GM19463 (cell line): Measurements from ENCODE around the gene DDX51.
"Not testable (repeated sequence)": the region's sequence is repeated elsewhere in the genome, so short reads cannot be mapped to it uniquely, and the experiment has no call there.

Source experiments
- ATAC-seq: cut with Tn5 transposase; IDR thresholded peaks from one replicate; pipeline ENCODE4 v1.9.1; 2021; ENCODE audit warnings: mild to moderate bottlenecking, moderate library complexity; ENCODE audit not compliant: unreplicated experiment

DDX51 gene

GRCh38 chr12:132121283-132121682 lies 22.8 kb downstream of the DDX51 start:
- ATAC-seq: no peak

DNA sequence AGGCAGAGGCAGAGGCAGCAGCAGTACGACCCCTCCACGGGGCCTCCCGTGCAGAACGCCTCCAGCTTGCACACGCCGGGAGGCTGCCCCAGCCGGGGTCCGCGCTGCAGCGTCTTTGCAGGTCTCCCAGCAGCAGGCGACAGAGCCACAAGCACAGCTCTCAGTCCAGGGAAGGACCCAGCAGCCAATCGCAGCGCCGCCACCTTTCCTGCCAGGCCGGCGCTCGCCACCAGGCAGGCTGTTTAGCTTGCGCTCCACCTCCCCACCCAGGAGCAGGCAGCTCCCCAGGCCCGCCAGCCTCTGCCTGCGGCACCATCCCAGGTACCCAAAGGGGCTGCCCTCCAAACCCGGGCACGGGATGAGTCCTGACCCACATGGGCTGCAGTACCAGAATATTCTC lies 25.2 kb downstream of the DDX51 start:
- ATAC-seq: no peak

DNA sequence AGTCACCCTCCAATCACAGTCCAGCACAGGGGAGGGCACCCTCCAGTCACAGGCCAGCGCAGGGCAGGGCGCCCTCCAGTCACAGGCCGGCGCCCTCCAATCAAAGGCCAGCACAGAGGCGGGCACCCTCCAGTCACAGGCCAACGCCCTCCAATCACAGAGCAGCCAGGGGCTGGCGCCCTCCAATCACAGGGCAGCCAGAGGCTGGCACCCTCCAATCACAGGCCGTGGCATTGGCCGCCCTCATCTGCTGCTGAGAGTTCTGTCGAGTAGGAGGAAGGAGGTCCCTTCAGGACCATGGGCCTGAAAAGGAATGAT lies 26.6 kb downstream of the DDX51 start:
- ATAC-seq: no peak

- ATAC-seq: no peak
These were observed 27.2 kb downstream of the DDX51 start for GRCh38 chr12:132116709-132117557.

DNA sequence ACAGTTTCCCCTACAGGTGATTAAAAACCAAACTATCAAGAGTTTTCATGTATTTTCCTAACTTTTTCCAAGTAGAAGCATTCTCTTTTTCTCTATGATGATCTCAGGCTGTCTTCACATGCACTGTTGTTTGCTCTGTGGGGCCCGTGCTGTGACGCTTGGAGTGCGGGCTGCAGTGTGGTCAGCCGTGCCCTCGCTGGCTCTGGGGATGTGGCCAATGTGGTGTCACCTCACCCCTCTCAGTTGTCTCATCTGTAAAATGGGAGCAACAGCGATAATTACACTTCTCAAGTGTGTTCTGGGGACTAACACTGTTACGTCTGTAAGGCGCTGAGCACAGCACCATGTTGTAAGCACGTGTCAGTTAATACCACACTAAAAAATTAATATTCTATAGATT lies 28.6 kb downstream of the DDX51 start:
- no peak for ATAC-seq

DNA sequence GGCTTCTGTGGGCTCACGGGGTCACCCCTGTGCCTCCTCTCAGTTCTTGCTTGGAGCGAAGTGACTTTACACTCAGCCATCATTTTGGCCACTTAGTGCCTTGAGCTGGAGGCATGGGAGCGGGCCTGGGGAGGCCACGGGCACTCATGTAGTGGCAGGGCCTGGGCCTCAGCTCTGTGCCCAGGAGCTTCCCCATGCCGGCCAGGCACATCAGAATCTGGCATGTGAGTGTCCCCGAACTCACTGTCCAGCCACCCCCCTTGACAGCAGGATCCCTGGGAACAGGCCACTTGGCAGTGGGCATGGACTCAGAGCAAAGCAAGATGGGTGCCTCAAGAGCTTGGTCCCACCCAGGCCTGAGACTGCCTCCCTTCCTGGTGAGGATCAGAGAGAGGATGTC lies 29.5 kb downstream of the DDX51 start:
- no peak for ATAC-seq

DNA sequence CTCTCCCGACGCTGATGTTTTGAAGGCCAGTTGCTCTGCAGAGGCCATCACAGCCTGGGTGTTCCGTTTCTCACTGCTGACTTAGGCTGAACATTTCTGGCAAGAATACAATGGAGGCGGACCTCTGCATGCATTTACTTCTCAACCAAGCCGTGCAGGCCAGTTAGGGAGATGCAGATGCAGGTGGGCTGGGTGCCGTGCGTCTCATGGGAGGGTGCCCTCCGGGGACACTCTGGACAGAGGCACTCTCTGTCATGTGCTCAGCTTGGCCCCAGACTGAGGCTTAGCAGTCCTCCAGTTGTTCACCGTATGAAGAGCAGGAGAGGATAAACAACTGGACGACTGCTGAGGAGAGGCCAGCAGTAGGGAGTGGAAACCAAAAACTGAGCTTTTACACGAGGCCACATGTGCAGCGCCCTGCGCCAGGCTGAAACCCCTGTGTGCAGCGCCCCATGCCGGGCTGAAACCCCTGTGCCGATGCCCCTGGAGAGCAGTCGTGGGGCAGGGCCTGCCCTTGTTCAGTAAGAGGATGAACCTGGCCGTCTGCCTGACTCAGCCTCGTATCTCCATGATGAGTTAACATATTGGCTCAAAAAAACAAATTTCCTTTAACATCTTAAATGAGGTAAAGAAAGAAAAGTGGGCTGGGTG lies 32.3 kb downstream of the DDX51 start:
- ATAC-seq: no peak

DNA sequence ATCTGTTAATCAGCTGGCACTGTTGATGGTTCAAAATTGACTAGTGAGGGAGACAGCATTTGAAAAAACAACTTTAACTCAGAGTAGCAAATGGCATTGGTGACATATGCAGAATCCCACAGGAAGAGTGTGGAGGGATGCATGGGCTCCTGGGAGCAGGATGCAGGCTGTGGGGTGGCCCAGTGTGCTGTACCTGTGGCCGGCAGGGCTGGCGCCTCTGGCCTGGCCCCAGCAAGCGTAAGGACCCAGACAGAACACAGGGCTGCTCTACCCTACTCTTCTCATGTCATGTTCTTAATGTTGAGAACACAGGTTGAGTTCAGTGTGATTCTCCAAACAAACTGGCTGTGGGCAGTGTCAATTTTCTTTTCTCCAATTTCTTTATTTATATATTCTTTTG lies 33.4 kb downstream of the DDX51 start:
- no peak for ATAC-seq

GRCh38 chr12:132109741-132110140 lies 34.4 kb downstream of the DDX51 start:
- no peak for ATAC-seq

DNA sequence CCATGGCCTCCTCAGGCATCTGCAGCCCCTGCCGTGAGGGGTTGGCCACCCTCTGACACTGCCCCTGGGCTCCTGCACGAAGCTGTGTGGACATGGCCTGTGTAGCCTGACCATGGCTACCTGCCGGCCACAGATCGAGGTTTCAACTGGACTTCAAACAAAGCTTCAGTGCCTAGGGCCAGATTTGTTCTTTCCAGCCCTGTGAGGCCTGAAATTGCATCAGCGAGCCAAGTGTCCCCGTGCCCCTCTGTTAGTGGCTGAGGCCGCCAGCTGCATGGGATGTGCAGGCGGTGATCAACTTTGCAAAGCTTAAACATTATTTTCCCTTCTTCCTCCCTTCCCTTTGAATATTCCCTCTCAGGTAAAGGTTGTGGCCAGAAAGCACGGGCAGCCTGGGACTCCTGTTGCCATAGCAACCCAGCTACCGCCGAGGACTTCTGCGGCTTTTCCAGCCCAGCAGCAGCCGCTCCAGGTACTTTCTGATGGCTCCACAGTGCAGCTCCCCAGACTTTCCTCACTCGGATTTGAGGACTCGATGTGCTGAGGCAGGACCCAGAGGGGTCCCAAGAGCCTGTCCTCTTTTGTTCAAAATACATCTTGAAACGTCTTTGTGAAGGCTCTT lies 35.8 kb downstream of the DDX51 start:
- no peak for ATAC-seq

DNA sequence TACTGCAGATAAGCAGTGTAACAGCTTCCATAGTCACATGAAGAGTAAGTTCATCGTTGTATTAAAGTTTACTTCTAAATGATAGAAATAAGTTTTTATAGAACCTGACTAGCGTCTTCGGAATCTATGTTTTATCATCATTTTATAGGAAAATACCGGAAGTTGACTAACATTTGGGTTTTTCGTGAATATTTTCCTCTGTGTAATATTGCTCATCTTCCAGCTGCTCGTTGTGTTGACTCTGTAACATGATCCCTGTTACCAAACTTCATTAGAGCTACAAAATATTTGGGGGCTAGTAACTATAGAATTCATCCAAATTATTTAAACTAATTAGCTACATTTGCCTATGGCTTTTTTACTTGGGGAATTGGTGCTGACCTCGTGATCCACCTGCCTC lies 37.2 kb downstream of the DDX51 start:
- ATAC-seq: no peak

DNA sequence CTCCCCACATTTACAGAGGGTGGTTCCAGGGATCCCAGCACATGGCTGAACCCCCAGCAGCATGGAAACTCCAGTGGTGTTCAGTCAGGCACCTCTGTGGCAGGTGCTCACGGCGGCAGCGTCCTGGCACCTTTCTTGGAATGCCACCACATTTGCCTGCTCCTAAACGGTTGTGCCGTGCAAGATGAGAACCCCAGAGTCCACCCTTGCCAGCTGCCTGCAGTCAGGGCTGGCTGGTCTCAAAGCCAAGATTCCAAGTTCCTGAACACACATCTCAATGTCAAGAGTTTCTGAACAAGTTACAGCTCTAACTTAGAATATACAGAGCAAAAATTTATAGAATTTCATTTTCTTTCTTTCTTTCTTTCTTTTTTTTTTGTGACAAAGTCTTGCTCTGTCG lies 38.7 kb downstream of the DDX51 start:
- no peak for ATAC-seq

- no peak for ATAC-seq
These were observed 40.4 kb downstream of the DDX51 start for GRCh38 chr12:132103542-132104308.

DNA sequence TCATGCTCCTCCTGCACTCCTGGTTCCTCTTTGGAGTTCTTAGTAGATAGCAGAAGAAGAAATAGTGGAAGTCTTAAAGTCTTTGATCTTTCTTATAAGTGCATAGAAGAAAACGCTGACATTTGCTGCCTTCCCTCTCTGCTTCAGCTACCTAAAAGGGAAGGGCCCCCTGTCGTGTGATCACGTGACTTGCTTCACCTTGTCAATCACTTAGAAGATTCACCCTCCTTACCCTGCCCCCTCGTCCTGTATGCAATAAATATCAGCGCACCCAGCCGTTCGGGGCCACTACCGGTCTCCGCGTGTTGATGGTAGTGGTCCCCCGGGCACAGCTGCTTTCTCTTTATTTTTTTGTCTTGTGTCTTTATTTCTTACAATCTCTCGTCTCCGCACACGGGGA lies 41.0 kb downstream of the DDX51 start:
- not testable (repeated sequence) for ATAC-seq

- no peak for ATAC-seq
These were observed 41.8 kb downstream of the DDX51 start for GRCh38 chr12:132102297-132102696.

GRCh38 chr12:132100306-132101065 lies 43.6 kb downstream of the DDX51 start:
- no peak for ATAC-seq

DNA sequence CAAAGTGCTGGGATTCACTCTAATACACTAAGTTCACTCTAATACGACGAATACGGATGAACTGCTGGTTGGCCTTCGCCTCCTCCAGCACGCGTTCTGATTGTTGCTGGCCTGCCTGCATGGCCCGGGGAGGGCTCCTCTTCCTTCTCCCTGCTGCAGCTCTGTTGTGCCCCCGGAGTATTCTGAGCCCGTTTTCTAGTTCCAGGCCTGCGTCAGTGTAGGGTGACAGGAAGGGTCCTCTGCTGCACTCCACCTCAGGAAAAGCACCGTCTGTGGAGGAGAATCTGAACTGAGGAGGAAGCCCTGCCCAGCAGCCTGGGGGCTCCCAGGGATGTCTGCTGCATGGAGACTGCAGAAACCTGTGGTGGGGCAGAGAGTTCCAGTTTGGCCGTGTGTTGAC lies 44.4 kb downstream of the DDX51 start:
- no peak for ATAC-seq

DNA sequence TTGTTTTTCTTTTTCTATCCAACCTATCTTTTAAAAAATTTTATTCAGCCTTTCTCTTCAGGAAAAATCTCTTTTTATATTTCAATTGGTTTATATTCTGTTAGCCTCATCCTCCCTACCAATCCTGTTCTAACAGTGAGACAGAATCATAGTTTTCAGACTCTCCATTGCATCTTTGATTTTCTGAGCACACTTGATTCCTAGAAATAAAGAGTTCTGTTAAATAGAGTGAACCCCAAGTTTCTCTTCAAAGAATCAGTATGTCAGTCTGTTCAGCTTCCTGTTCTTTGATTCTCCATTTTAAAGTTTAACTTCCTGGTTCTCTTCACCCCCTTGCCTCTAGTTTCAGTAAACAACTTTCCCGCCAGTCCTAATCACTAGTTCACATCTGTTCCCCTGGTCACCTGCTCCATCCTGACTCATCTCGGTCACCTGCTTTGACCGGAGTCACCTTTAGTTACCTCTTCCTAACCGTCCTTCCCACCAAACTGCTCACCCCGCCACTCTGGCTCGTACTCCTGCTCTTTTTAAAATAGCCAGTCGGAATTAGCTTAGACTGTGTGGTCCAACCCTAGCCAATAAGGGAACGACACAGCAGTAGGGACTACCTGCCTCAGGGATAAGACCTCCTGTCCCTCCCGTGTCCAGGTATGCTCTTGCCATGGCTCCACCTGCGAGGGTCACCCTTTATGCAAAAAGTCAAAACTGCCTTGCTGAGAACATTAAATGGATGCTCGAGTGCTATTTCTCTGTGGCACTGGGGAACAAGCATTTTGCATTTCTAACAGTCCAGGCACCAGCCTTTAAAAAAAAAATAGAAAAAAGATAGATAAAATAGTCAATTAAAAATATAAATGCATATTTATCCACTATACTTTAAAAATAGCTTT lies 48.4 kb downstream of the DDX51 start:
- ATAC-seq: no peak

- ATAC-seq: no peak
These were observed 49.7 kb downstream of the DDX51 start for GRCh38 chr12:132094269-132094891.
